Adrenal gland (tissue), 5 donors: ENCODE results near the gene SPOCK3.

Experiments used
- POLR2A ChIP-seq, 2 donors: fragments of 450-650 bp; IDR thresholded peaks; one replicate each; pipeline ENCODE4 v1.6.1; 2017; ENCODE audit warnings: antibody characterized with exemption in 2 of 2, mild to moderate bottlenecking in 2 of 2, moderate library complexity in 1 of 2
- TF ChIP-seq, protein P1 (sequence below), 6 experiments: fragments of 450-650 bp in 4 of 6; fragments of 200-600 bp in 2 of 6; sonication (generic) in 1 of 6; IDR thresholded peaks; 1 replicate in 5 of 6; 2 replicates in 1 of 6; pipeline versions ENCODE4 v1.5.1 to v1.8.0; 2016 to 2021; ENCODE audit warnings: antibody characterized with exemption in 6 of 6, mild to moderate bottlenecking in 2 of 6, moderate library complexity in 1 of 6
- donor health status: DM: no; HTN: no; CAD: no.

DNA sequence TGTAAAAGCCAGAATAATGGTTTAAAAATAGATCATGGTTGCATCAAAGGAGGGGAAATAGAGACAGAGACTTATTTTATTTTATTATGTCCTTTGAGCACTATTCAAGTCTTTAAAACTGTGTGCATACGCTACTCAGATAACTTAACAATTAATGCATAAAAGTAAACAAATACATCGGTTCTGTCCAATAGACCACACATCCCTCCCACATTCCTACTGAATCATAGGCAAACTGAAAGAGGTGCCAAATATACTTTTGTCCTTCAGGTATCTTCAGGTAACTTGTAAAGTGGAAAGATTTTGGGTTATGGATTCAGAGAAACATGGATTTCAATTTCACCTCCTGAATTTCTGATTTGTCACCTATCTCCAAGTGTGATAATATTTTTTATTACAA lies 91.3 kb downstream of the SPOCK3 start:
- TF ChIP-seq POLR2A (IDR thresholded peaks at IDR 0.05) = no peak
- TF ChIP-seq, protein P1, sequence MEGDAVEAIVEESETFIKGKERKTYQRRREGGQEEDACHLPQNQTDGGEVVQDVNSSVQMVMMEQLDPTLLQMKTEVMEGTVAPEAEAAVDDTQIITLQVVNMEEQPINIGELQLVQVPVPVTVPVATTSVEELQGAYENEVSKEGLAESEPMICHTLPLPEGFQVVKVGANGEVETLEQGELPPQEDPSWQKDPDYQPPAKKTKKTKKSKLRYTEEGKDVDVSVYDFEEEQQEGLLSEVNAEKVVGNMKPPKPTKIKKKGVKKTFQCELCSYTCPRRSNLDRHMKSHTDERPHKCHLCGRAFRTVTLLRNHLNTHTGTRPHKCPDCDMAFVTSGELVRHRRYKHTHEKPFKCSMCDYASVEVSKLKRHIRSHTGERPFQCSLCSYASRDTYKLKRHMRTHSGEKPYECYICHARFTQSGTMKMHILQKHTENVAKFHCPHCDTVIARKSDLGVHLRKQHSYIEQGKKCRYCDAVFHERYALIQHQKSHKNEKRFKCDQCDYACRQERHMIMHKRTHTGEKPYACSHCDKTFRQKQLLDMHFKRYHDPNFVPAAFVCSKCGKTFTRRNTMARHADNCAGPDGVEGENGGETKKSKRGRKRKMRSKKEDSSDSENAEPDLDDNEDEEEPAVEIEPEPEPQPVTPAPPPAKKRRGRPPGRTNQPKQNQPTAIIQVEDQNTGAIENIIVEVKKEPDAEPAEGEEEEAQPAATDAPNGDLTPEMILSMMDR (IDR thresholded peaks at IDR 0.05) = no peak
